ENCODE data around the gene CHPF2.

DNA sequence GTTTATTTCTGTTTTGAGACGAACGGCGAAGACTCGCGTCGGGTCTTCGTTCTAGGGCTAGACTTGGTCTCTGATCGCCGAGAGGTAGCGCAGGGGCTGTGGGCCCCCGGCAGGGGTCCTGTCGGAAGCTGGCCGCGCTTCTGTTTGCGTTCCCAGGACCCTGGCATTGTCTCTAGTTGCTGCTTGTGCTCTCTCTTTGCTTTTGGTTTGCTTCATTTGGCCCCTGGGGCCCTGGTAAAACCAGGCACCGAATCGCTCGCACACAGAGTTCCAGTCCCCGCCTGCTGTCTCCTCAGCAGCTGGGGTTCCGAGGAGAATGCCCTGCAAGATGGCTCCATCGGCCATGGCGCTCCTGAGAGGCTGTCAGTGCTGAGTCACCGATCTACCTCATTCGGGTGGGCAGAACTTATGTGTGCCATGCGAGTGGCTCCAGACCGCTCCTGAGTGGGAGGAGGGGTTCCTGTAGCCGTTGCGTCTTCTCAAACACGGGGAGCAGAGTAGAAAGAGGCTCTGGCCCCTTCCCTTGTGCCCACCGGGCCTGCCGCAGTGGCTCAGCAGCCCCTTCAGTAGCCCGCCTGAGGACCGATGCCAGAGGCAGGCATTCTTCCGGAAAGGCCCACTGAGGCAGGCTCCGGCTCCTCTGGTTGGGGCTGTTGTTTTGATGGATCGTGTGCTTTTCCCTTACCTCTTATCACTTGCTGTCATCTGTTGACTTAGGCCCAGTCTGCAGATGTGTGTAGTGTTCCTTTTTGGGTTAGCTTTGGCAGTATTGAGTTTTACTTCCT is 826 bp downstream of the CHPF2 start:
- no peak for TF ChIP-seq CTCF (IDR thresholded peaks at IDR 0.05)
- TF ChIP-seq POLR2A (IDR thresholded peaks at IDR 0.05): no peak
- TF ChIP-seq EP300 (IDR thresholded peaks at IDR 0.05): no peak

Measured in tibial nerve (tissue), 4 donors.